A549 (cell line): ENCODE results near the gene MT3. TPM values are rescaled to one million over a fixed set of nuclear protein-coding genes. Genes with fewer than 3 reads are reported as not detected.

Source experiments
- ATAC-seq, 2 experiments: fragments of 200-7000 bp in 1 of 2; fragments of >200 bp in 1 of 2; cut with Nextera tagmentation in 1 of 2; cut with Tn5 transposase in 1 of 2; 3 replicates each; pipeline versions ENCODE4 v1.8.0 to v1.9.1; 2018 to 2020; ENCODE audit warnings: mild to moderate bottlenecking in 1 of 2, moderate library complexity in 1 of 2
- CTCF ChIA-PET: fragments of 300-600 bp; sonication (Branson Sonifier 250); formaldehyde crosslinking; extraction: SDS; loops from one replicate; lab custom pipeline; 2021; ENCODE audit warnings: antibody characterized with exemption, inconsistent platforms; lab: Yijun Ruan, JAX
- POLR2A ChIA-PET: fragments of 350-600 bp; formaldehyde crosslinking; extraction: SDS; loops from one replicate; lab custom pipeline; 2021; ENCODE audit warnings: antibody characterized with exemption, inconsistent platforms; lab: Yijun Ruan, JAX
- DNase-seq, 2 experiments: peaks; one replicate each; pipeline versions ENCODE4 v3.0.0 to v3.0.0-alpha.2; 2011 to 2016; ENCODE audit warnings: low read depth in 1 of 2, low spot score in 1 of 2
- FAIRE-seq: peaks from 2 replicates; lab custom pipeline; 2011; peaks lifted over from hg19 to GRCh38; lab: Jason Lieb, UNC
- H3K27ac ChIP-seq, 2 experiments: fragments of >200 bp; sonication (Bioruptor Twin); formaldehyde crosslinking; 3 replicates each; pipeline ENCODE4 v1.5.1; 2016 to 2017
- H3K4me1 ChIP-seq: fragments of >200 bp; sonication (Bioruptor Twin); formaldehyde crosslinking; 3 replicates; pipeline ENCODE4 v1.6.1; 2016
- H3K4me2 ChIP-seq: fragments of >200 bp; sonication (Bioruptor Twin); formaldehyde crosslinking; 3 replicates; pipeline ENCODE4 v1.6.1; 2016
- H3K4me3 ChIP-seq: fragments of >200 bp; sonication (Bioruptor Twin); formaldehyde crosslinking; 3 replicates; pipeline ENCODE4 v1.5.1; 2016
- H3K9me3 ChIP-seq: fragments of >200 bp; sonication (Bioruptor Twin); formaldehyde crosslinking; 3 replicates; pipeline ENCODE4 v1.6.1; 2016
- ATOH8 ChIP-seq: fragments of 250-450 bp; sonication (Bioruptor Pico); IDR thresholded peaks from 2 replicates; pipeline ENCODE4 v1.5.0; 2020; ENCODE audit warnings: low read depth, mild to moderate bottlenecking, moderate library complexity
- CEBPB ChIP-seq, 2 experiments: fragments of >200 bp in 1 of 2; sonication (Bioruptor Twin) in 1 of 2; formaldehyde crosslinking in 1 of 2; IDR thresholded peaks; 2 replicates each; pipeline ENCODE4 v1.6.1; 2012 to 2016
- CHD2 ChIP-seq: fragments of 150-350 bp; IDR thresholded peaks from 2 replicates; pipeline ENCODE4 v1.6.1; 2014; ENCODE audit warnings: low read length; ENCODE audit not compliant: partially characterized antibody
- CTCF ChIP-seq: fragments of >200 bp; sonication (Bioruptor Twin); formaldehyde crosslinking; IDR thresholded peaks from 3 replicates; pipeline ENCODE4 v1.5.1; 2016
- EHF ChIP-seq: fragments of 250-450 bp; sonication (Bioruptor Pico); IDR thresholded peaks from 2 replicates; pipeline ENCODE4 v1.5.0; 2020; ENCODE audit warnings: mild to moderate bottlenecking
- EP300 ChIP-seq, 2 experiments: fragments of >200 bp; sonication (Bioruptor Twin); formaldehyde crosslinking; IDR thresholded peaks; 2 replicates in 1 of 2; 3 replicates in 1 of 2; pipeline ENCODE4 v1.6.1; 2016 to 2017
- ESRRA ChIP-seq: fragments of 150-350 bp; IDR thresholded peaks from 2 replicates; pipeline ENCODE4 v1.6.1; 2014; ENCODE audit warnings: mild to moderate bottlenecking, low read length, borderline replicate concordance
- FOSL2 ChIP-seq, 2 experiments: fragments of 450-650 bp in 1 of 2; fragments of >200 bp in 1 of 2; sonication (Bioruptor Twin) in 1 of 2; formaldehyde crosslinking; IDR thresholded peaks; 2 replicates each; pipeline versions ENCODE4 v1.5.0 to v1.6.1; 2016 to 2020; ENCODE audit warnings: mild to moderate bottlenecking in 1 of 2, moderate library complexity in 1 of 2
- HES2 ChIP-seq: fragments of >200 bp; sonication (Bioruptor Twin); formaldehyde crosslinking; IDR thresholded peaks from 2 replicates; pipeline ENCODE4 v1.6.1; 2016
- HEYL ChIP-seq: fragments of 250-450 bp; sonication (Bioruptor Pico); IDR thresholded peaks from 2 replicates; pipeline ENCODE4 v1.8.0; 2021; ENCODE audit warnings: mild to moderate bottlenecking, moderate library complexity
- HMGXB4 ChIP-seq: fragments of 250-450 bp; sonication (Bioruptor Pico); IDR thresholded peaks from 2 replicates; pipeline ENCODE4 v1.5.0; 2021; ENCODE audit warnings: mild to moderate bottlenecking, moderate library complexity, borderline replicate concordance
- HOXA7 ChIP-seq: fragments of 250-450 bp; sonication (Bioruptor Pico); IDR thresholded peaks from 2 replicates; pipeline ENCODE4 v1.5.0; 2020; ENCODE audit warnings: mild to moderate bottlenecking, moderate library complexity
- HOXB13 ChIP-seq: fragments of 250-450 bp; sonication (Bioruptor Pico); IDR thresholded peaks from 2 replicates; pipeline ENCODE4 v1.5.0; 2020; ENCODE audit warnings: low read depth, mild to moderate bottlenecking, moderate library complexity
- JUN ChIP-seq, 2 experiments: fragments of >200 bp; sonication (Bioruptor Twin); formaldehyde crosslinking; IDR thresholded peaks; 2 replicates in 1 of 2; 3 replicates in 1 of 2; pipeline ENCODE4 v1.6.1; 2016 to 2017
- KDM1A ChIP-seq: fragments of 200-600 bp; sonication (generic); IDR thresholded peaks from 2 replicates; pipeline ENCODE4 v1.6.1; 2016; ENCODE audit warnings: low read depth, mild to moderate bottlenecking
- KDM5A ChIP-seq: fragments of 200-600 bp; sonication (generic); IDR thresholded peaks from 2 replicates; pipeline ENCODE4 v1.6.1; 2016; ENCODE audit warnings: antibody characterized with exemption, mild to moderate bottlenecking
- MAX ChIP-seq: IDR thresholded peaks from 2 replicates; pipeline ENCODE4 v1.6.1; 2012
- NFE2L2 ChIP-seq: fragments of 150-350 bp; conservative IDR thresholded peaks from 2 replicates; pipeline ENCODE4 v1.6.1; 2014; ENCODE audit warnings: low read length
- NR3C1 ChIP-seq: fragments of >200 bp; sonication (Bioruptor Twin); formaldehyde crosslinking; IDR thresholded peaks from 3 replicates; pipeline ENCODE4 v1.6.1; 2017
- PBX3 ChIP-seq: IDR thresholded peaks from 2 replicates; pipeline ENCODE4 v1.6.1; 2012
- POLR2AphosphoS2 ChIP-seq: conservative IDR thresholded peaks from 2 replicates; pipeline ENCODE4 v1.6.1; 2012; ENCODE audit warnings: low read length, improper control_type of control experiment, inconsistent platforms
- RFX5 ChIP-seq: fragments of 450-650 bp; IDR thresholded peaks from 2 replicates; pipeline ENCODE4 v1.7.1; 2014; ENCODE audit warnings: antibody characterized with exemption, mild to moderate bottlenecking, moderate library complexity
- SMC3 ChIP-seq: fragments of >200 bp; sonication (Bioruptor Twin); formaldehyde crosslinking; IDR thresholded peaks from 3 replicates; pipeline ENCODE4 v1.6.1; 2018; ENCODE audit warnings: inconsistent platforms
- SREBF2 ChIP-seq: fragments of 450-650 bp; IDR thresholded peaks from 2 replicates; pipeline ENCODE4 v1.6.1; 2014; ENCODE audit warnings: mild to moderate bottlenecking, moderate library complexity
- TFCP2L1 ChIP-seq: fragments of 250-450 bp; sonication (Bioruptor Pico); IDR thresholded peaks from 2 replicates; pipeline ENCODE4 v1.5.0; 2021; ENCODE audit warnings: mild to moderate bottlenecking
- TP53 ChIP-seq: fragments of 250-450 bp; sonication (Bioruptor Pico); IDR thresholded peaks from 2 replicates; pipeline ENCODE4 v1.5.0; 2021; ENCODE audit warnings: mild to moderate bottlenecking, moderate library complexity
- WGBS: methylation state at CpG from one replicate; pipeline ENCODE4 v1.1.6; 2017; ENCODE audit errors: missing lambda C conversion rate; 5-methylcytosine and 5-hydroxymethylcytosine counted together
- polyA plus RNA-seq, 4 experiments: library from polyadenylated mRNA; depleted of rRNA in 3 of 4; stranded (reverse); fragments of >200 nt; fragmentation: RNase III in 1 of 4; extraction: RNeasy Plus Mini Kit Qiagen cat#74134 plus additional on column Dnase treatment in 1 of 4; gene quantifications; 2 replicates in 3 of 4; 3 replicates in 1 of 4; pipeline ENCODE4 v1.2.3, GENCODE V29; 2011 to 2017

The MT3 gene
- polyA plus RNA-seq, 2 of the 4 experiments (the other 2 are of a cell fraction) = 0.16 to 0.21 TPM

- peak in 1 of 2 experiments; percentile 1; a peak in 1 of 6 replicates for ATAC-seq
- Histone ChIP-seq H3K9me3 (no peaks in the 10 kb centered on the region), H3K4me3 (peak overlapping the region; percentile 61), H3K4me1 (peaks cover 64% of the 10 kb centered on the region), H3K4me2 (peak overlapping the region; percentile 81), H3K27ac (peak overlapping the region; percentile 93 to 96)
- ChIA-PET POLR2A (interaction anchor here (0.9 to 10.8 kb wide), 19 partner anchors 10 to 205 kb away, joined by 3 to 185 read pairs (median 5); partner anchors contain the start of genes MT1F, MT1X, NUDT21 and OGFOD1), CTCF (interaction anchor here (0.9 to 19.7 kb wide), 8 partner anchors 8 to 94 kb away, joined by 3 to 340 read pairs (median 4); partner anchors contain the start of genes MT1A, MT1B and MT1F)
- WGBS = 2% methylated on average over 21 of the region's 21 CpGs
- DNase-seq = peak in 1 of 2 experiments; percentile 19
- TF ChIP-seq KDM5A = peak; percentile 19; the same call in 1 of the 2 replicates
- TF ChIP-seq JUN (IDR thresholded peaks at IDR 0.05) = no peak
- FAIRE-seq = no peak
These were observed 19.6 kb downstream of the MT3 start for GRCh38 chr16:56608876-56609462.

GRCh38 chr16:56609463-56609921 lies 20.2 kb downstream of the MT3 start:
- peak overlapping the region; percentile 93 to 96 for H3K27ac ChIP-seq
- H3K4me1 ChIP-seq = peaks cover 70% of the 10 kb centered on the region
- CTCF ChIA-PET = interaction anchor here (1.3 to 19.7 kb wide), 6 partner anchors 8 to 93 kb away, joined by 3 to 340 read pairs (median 5); partner anchors contain the start of genes MT1A, MT1B and MT1F
- H3K4me3 ChIP-seq = peak overlapping the region; percentile 61
- peak; percentile 79 for TF ChIP-seq TFCP2L1 (CRISPR knock-in tag)
- TF ChIP-seq JUN (IDR thresholded peaks at IDR 0.05) = peak in 1 of 2 experiments; percentile 26; a peak in 2 of 5 replicates
- TF ChIP-seq CEBPB (IDR thresholded peaks at IDR 0.05) = no peak
- no peak for TF ChIP-seq SMC3
- no peak for TF ChIP-seq CTCF
- 0 out of 2 replicates have a peak, but pooled peaks have one; percentile 59 for TF ChIP-seq HMGXB4 (CRISPR knock-in tag)
- TF ChIP-seq HES2 = no peak
- TF ChIP-seq KDM1A = no peak
- TF ChIP-seq RFX5 = no peak
- TF ChIP-seq EP300 (IDR thresholded peaks at IDR 0.05) = no peak
- no peak for TF ChIP-seq TP53
- TF ChIP-seq ATOH8 (CRISPR knock-in tag) = no peak
- 0 out of 2 replicates have a peak, but pooled peaks have one; percentile 9 for TF ChIP-seq HOXA7 (CRISPR knock-in tag)
- no peak for TF ChIP-seq NFE2L2
- no peak for TF ChIP-seq SREBF2
- no peak for TF ChIP-seq CHD2
- TF ChIP-seq PBX3 = no peak
- TF ChIP-seq EHF (CRISPR knock-in tag) = no peak
- peak; percentile 87 for TF ChIP-seq POLR2AphosphoS2
- no peak for TF ChIP-seq NR3C1
- no peak for TF ChIP-seq HOXB13 (CRISPR knock-in tag)
- TF ChIP-seq ESRRA = no peak
- no peak for TF ChIP-seq HEYL (CRISPR knock-in tag)
- no peak; the same call in 1 of the 2 replicates for TF ChIP-seq MAX
- TF ChIP-seq FOSL2 (IDR thresholded peaks at IDR 0.05) = no peak
- no peak for TF ChIP-seq FOSL2 (CRISPR knock-in tag; IDR thresholded peaks at IDR 0.05)
- WGBS = 3% methylated on average over 6 of the region's 6 CpGs
- ATAC-seq (no peak), FAIRE-seq (no peak), DNase-seq (peak; percentile 53 to 63)
- H3K4me2 ChIP-seq = peak overlapping the region; percentile 81
- no peaks in the 10 kb centered on the region for H3K9me3 ChIP-seq
- POLR2A ChIA-PET = interaction anchor here (1.2 to 10.8 kb wide), 6 partner anchors 15 to 92 kb away, joined by 4 to 185 read pairs (median 21); partner anchors contain the start of genes MT1F and MT1X
